IPS DF 19.7 (cell line): Measurements from ENCODE around the gene TNKS1BP1.

ENCODE experiments used
- DNase-seq: peaks from one replicate; pipeline ENCODE4 v3.0.0-alpha.2; 2013; ENCODE audit warnings: low read depth, low spot score

The TNKS1BP1 gene

GRCh38 chr11:57254631-57255030, 70.1 kb downstream of the TNKS1BP1 start:
- no peak for DNase-seq

- DNase-seq, result no peak
These were observed 73.2 kb downstream of the TNKS1BP1 start for GRCh38 chr11:57251491-57252104.

GRCh38 chr11:57251037-57251436, 73.7 kb downstream of the TNKS1BP1 start:
- DNase-seq, result no peak
